Stimulated activated CD4-positive, alpha-beta T cell treated with anti-CD3 and anti-CD28 coated beads, TNF-alpha, amount 100 ng/mL, for 24 hours (primary cell): ENCODE measurements around the gene SMTN.

ENCODE experiments used
- DNase-seq, 3 experiments: peaks; one replicate each; pipeline ENCODE4 v3.0.0-alpha.2; 2020; ENCODE audit warnings: low read depth in 3 of 3

The SMTN gene

DNA sequence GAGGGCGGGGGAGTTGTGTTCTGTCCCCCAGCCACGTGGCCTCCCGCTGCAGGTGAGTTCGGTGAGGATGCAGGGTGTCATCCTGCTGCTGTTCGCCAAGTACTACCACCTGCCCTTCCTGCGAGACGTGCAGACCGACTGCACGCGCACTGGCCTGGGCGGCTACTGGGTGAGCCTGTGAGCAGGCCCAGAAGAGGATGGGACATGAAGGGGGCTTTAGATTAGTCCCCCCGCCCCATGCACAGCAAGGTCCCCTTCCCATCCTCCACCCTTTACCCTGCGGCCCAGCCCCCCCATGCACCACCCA lies 45.7 kb downstream of the SMTN start:
- no peak for DNase-seq

DNA sequence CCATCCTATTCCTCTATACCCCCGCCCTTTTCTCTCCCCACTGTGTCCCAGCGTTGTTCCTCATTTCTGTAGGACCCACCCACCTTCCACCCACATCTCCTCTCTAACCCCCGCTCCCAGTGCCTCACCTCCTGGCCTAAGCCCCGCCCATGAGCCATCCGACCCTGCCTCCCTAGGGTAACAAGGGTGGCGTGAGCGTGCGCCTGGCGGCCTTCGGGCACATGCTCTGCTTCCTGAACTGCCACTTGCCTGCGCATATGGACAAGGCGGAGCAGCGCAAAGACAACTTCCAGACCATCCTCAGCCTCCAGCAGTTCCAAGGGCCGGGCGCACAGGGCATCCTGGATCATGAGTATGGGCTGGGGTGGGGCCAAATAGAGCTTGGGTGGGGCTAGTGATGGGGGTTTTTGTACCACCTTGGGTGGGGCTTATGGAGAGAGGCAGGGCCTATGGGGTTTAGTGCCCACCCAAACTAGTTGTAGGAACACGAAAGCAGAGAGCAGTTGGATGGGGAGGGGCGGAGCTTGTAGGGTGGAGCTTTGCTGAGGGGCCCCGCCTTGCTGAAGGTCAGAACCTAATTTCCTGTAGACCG lies 46.2 kb downstream of the SMTN start:
- no peak for DNase-seq

DNA sequence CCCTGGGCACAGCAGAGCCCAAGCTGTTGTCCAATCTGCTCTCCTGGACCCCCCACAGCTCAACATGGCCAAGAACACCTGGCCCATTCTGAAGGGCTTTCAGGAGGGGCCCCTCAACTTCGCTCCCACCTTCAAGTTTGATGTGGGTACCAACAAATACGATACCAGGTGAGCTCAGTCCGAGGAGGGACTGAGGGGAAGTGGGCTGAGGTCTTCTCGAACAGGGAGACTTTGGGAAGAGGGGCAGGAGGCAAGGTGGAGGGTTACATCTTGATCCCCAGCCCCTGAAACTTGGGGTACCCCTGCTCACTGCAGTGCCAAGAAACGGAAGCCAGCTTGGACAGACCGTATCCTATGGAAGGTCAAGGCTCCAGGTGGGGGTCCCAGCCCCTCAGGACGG lies 47.0 kb downstream of the SMTN start:
- no peak for DNase-seq

DNA sequence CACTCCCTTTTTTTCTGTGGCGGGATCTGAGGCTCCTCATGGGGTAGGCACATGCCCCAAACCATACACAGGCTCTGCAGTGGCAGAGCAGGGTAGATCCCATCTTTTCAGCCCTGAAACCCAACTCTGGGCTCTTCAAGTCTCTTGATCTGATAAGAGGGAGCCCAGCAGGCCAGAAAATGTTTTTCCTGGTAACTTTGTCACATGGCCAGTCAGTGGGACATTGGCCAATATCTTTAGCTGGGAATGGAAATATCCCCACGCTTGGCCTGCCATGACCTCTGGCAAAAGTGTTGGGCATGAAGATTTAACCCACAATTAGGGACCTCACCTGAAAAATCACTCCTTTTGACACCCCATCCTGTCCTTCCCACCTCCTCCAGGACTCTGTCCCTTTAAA lies 49.8 kb downstream of the SMTN start:
- no peak for DNase-seq

DNA sequence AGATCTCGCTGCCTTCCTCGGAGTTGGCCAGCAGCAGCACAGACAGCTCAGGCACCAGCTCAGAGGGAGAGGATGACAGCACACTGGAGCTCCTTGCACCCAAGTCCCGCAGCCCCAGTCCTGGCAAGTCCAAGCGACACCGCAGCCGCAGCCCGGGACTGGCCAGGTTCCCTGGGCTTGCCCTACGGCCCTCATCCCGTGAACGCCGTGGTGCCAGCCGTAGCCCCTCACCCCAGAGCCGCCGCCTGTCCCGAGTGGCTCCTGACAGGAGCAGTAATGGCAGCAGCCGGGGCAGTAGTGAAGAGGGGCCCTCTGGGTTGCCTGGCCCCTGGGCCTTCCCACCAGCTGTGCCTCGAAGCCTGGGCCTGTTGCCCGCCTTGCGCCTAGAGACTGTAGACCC lies 52.8 kb downstream of the SMTN start:
- DNase-seq = no peak

DNA sequence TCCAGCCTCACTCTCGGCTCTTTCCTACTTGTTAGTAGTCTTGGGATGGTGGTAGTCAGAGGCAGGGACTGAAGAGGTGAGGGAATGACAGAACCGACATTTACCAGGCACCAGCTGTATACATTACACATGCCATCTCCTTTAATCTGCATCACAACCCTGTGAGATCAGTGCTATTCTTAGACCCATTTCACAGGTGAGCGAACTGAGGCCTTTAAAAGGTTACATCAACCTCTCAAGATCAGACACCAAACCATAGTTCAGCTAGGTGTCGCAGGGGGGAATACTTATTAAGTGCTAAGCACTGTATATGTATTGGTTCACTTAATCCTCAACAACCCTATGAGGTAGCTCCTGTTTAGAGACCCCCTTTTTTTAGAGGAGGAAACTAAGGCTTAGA lies 53.6 kb downstream of the SMTN start:
- DNase-seq = no peak

DNA sequence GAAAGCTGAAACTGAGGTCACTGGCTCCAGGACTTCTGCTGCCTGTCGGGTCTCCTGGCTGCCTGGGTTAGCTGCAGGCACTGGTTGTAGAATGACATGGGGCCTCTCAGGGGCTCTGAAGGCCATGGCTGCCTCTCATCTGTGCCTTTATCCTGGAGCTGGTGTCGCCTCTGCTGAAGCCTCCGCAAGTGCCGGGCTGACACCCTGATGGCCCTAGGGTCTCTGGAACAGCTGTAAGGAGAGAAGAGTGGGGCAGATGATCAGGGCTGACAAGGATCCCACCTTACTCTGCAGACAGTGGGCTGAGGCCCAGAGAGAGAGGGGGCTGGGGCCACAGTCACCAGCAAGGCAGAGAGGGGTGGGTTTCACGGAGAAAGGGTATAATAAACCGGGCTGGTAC lies 54.6 kb downstream of the SMTN start:
- DNase-seq = no peak

DNA sequence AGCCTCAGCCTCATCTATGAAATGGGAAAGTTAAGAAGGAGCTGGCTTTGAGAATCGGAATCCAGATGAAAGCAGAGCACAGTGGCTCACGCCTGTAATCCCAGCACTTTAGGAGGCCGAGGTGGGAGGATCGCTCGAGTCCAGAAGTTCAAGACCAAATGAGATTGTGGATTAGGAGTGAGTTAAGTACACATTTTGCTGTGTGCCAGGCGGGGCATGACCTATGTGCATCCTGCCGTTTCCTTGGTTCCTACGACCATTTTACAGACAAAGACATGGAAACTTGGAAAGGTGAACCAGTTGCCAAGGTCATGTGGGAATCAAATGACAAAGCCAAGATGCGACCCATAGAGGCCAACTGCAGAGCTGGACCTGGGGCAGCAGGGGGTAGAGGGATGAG lies 55.0 kb downstream of the SMTN start:
- DNase-seq = no peak

DNA sequence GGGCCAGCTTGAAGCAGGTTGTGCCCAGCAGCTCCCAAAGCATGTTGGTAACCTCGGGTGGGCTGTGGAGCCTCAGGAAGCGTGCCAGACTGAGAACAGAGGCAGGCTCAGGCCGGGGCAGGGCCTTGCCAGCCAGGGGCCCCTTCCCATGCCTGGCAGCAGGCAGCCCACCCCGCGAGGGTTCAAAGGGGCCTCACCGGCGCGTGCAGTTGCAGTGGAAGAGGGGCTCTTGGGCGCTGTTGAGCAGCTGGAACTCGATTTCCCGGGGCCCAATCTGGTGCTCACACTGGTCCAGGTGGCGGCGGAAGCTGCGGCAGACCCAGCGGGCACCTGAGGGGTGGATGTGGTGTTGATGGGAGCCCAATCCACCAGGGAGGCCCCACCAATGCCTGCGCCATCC lies 55.6 kb downstream of the SMTN start:
- DNase-seq = no peak

DNA sequence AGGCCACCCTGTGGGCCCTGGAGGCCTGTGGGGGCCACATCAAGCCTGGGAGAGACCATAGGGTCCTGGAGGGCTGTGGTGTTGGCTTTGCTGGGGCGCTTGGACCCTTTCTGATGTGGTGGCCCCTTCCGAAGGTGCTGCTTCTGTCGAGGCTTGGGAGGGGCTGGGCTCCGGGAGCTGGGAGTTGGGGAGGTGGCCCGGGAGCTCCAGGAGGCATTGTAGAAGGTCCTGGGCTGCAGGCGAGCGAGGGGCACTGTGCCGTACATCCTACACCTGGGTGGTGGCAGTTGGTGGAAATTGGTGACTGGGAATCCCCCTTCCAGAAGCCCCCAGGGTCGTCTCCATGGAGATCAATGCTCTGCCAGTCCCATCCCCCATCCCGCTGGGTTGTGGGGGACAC lies 56.6 kb downstream of the SMTN start:
- no peak for DNase-seq

DNA sequence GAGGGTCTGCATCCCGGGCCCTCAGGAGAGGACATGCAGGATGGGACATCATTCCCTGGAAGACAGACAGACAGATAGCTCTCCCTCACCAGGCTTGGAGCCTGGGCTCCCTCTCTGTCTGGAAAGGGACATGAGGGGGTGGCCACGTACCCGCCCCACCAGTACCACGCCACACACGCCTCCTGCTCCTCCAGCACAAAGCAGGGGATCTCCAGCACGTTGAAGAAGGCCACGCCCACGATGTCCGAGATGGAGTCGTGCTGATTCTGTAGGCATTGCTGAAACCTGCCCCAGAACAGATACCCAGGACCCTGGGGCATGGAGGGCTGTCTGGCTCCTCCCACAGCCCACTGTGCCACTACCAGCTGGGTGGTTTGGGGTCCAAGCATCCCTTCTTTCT lies 57.0 kb downstream of the SMTN start:
- no peak for DNase-seq

DNA sequence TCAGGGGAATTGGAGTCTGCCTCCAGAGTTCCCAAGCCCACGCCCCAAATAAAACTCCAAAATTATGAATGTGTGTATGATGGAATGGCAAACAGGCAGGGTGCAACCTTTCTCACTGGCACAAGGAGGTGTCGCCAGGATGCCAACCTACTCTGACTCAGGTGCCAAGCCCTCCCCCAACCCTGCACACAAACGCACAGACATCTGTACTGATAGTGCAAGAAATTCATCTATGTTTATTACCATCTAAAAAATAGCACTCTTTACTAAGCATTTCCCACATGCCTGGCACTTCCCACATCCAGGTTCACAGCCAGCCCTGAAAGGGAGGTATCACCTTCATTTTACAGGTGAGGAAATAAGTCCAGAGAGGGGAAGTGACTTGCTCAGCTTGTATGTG lies 57.9 kb downstream of the SMTN start:
- no peak for DNase-seq

DNA sequence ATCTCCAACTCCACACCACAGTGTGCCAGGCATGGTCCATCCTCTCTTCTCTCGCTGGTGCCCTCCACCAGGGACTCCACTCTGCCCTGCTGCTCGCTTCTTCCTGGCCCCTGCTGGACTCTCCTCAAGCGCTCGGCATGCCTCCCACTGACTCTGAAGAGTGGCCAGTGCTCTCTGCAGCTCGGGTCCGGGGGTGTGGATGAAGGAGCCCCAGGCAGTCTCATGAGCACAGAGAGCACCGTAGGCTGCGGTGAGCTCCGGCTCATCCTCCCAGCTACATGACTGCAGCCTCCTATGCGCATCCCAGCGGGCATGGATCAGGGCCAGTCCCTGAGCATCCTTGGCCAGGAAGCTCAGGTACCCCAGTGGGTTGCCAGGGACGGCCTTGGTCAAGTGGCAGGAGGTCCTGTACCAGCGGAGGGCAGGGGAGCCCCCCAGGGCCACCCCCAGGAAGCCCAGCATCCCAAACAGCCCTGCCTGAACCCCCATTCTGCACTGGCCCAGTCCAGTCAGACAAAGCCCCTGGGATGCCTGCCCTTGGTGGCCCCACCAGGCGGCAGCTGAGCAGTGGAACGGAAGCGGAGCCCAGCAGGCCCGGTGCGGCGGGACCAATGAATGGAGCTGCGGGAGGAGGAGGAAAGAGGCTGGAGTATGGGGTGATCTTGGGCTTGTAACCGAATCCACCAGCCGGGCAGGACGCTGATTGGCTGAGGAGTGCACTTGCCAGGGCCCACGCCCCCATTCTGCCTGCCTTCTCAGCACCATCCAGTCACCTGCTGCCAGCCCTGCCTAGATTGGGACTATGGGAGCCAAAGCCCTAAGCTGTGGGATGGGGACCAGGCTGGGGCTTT lies 59.0 kb downstream of the SMTN start, which contains the start of gene PLA2G3:
PLA2G3 (minus strand) TSS at position 643 of the 851 bp plus-strand sequence; CDS start at position 489, 154 bp downstream.
- DNase-seq = no peak

DNA sequence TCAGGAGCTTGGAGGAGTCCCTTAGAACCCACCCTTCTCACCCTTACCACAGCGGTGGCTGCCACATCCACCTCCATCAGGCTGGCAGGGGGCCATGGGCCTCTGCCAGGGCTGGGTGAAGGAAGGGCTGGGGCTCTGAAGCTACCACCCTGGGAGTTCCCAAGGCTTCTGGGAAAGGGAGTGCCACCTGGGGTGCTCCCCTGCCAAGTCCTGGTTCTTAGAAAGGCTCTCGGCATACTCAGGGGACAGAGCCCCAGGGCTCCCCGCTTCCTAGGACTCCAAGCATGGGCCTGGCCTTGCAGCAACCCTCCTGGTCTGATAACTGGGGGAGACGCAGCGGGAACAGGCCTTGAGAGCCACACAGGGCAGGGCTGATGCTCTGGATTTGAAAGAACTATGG lies 59.6 kb downstream of the SMTN start:
- no peak for DNase-seq

DNA sequence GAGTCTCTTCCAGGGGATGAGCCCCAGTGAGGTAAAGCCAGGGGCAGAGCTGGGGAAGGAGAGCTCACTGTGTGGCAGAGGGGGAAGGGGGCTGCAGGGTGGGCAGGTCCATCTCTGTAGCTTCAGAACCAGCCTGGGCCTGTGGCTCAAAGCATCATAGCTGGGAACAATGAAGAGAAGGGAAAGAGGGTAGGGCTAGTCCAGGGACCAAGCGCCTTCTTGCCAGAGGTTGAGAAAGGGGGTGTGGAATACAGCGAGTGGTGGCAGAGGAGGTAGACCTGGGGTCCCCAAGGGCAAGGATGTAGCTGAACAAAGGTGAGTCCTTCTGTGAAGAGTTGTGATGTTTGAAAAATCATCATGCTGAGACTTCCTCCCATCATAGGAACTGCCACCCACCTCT lies 60.4 kb downstream of the SMTN start:
- no peak for DNase-seq

DNA sequence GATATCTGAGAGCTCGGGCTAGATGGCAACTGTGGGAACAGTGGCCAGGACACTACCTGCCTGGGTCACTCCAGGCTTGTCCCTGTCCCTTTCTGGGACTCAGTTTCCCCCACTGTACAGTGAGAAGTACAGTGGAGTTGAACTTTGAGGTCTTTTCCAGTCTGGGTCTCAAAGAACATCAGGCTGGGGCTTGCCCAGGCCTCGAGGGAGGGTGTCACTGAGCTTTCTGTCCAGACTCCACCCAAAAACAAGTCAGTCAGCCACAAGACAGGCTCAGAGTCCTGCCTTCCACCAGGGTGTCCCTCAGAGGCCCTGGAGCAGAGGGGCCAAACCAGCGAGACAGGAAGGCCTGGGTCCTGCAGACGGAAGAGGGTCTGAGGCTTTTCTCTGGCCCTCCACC lies 61.2 kb downstream of the SMTN start:
- DNase-seq = no peak

DNA sequence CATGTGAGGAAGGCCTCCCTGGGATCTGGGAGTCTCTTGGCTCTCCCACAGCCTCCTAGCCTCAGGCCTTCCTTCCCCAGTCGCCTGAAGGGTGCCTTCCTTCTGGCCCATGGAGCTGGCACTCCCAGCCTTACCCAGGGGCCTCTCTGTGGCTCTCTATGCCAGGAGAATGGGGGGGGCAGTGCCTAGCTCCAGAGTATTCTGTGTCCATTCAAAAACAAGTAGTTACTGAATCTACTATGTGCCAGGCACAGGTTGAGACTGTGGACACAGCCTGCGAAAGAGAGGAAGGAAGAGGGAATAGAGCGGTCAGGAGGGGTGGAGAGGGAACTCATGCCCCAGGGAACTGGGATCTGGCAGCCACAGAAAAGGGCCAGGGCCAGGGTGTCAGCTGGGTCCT lies 61.9 kb downstream of the SMTN start:
- no peak for DNase-seq

DNA sequence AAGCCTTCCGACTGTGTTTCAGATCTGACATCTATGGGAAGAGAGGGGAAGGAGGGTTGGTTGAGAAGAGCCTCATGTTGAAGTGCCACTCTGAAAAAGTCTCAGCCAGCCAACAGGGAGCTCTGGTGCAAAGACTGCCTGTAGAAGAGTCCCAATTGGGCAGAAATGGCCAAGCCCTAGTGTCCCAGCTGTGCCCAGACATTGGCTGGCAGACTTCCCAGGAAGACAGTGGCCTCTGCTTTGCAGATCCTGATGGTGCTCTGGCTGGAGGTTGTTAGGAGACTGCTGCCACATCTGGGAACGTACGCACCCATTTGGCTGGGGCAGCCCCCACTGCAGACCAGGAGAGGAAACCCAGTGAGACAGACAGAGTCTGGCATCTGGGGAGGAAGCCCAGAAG lies 62.4 kb downstream of the SMTN start:
- DNase-seq = no peak

DNA sequence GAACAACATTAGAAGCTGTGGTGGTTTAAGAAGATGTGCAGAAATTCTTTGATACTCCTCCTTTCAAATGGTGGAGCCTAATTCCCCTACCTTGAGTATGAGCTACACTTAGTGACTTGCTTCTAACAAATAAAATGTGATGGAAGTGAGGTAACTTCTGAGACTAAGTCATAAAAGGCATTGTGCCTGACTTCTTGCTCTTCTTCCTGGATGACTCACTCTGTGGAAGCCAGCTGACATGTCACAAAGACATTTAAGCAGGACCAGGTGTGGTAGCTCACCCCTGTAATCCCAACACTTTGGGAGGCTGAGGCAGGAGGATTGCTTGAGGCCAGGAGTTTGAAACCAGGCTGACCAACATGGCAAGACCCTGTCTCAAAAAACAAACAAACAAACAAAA lies 63.1 kb downstream of the SMTN start:
- no peak for DNase-seq

DNA sequence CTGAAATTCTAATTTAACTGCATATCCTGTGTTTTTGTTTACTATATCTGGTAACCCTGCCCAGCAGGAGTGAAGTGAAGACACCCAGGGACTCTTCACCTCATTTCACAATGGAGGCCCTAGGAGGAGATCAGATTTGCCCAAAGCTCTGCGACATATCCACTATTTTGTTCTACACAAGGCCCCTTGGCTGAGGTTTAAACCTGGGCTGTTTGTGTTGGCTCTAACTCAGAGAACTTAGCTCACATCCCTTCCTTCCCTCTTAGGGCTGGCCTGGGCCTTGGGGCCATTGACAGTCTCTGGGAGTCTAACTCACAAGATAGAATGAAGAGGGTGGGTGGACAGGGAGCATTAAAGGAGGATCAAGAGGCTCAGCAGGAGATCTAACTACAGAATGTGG lies 67.4 kb downstream of the SMTN start:
- no peak for DNase-seq

DNA sequence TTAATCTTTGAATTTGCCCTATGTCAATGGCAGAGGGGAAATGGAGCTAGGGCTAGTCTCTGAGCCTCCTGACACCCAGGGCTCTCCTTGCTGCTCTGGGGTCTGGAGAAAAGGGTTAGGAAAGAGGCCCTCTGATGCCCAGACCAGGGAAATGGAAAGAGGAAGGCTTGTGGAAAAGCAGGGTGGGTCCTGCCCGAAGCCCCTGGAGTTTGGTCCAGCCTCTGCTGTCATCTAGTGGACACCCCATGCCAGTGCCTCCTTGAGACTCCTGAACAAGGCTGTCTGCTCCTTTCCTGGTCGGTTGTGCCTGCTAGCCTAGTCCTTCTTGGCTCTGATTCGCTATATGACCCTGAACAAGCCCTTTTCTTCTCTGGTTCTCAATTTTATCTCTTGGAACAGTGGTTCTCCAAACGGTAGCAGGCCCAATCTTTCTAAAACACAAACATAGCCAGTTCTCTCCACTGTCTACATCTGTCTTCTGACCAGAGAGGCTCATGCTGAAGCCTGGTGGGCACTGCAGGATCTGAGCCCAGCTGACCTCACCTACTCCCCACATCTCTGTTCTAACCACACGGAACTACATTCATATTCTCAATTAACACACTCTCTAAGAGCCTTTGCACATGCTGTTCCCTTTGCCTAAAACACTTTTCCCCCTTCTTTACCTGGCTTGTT lies 68.0 kb downstream of the SMTN start:
- DNase-seq = peak in 1 of 3 experiments; percentile 36

DNA sequence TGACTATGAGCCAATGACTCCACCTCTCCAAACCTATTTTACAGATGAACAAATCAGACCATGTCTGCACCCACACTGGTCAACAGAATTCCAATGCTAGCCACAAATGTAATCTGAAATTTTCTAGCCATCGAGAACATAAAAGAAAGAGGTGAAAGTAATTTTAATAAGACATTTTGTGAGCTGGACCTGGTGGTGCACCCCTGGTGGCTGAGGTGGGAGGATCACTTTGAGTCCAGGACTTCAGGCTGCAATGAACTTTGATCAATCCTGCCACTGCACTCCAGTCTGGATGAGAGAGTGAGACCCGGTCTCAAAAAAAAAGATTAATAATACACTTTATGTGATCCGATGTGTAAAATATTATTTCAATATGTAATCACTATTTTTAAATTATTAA lies 69.5 kb downstream of the SMTN start:
- DNase-seq = no peak

DNA sequence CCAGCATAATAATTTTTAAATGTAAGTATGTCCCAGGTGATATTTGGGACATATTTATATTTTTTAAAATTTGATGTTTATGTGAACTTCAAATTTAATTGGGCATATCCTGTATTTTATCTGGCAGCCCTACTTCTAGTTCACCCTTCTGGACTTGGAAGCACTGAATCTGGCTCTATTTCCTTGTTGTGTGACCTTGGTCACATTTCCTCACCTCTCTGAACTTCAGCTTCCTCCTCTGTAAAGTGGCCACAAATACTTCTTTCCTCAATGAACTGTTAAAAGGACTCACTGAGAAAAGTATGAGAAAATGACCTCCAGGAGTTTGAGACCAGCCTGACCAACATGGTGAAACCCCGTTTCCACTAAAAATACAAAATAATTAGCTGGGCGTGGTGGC lies 70.8 kb downstream of the SMTN start:
- DNase-seq = no peak
